ENCODE data around the gene RNF213.
"Not testable (repeated sequence)": the region's sequence is repeated elsewhere in the genome, so short reads cannot be mapped to it uniquely, and the experiment has no call there.

Gene RNF213

DNA sequence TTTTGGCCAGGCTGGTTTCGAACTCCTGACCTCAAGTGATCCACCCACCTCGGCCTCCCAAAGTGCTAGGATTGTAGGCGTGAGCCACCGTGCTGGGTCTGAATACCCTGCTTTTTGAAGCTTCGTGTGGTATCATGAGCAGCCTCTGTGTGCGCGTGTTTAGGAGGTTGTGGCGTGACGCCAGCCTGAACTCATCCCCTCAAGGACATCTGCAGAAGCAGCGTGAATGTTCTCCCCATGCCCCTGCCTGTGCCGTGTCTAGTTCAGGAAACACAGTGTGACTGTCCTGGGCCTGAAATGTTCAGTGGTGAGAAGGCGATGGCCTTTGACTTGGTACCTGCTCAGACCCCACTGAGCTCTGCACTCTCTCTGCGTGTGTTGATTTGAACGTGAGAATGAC is 35.6 kb downstream of the RNF213 start:
- no peak for DNase-seq

DNA sequence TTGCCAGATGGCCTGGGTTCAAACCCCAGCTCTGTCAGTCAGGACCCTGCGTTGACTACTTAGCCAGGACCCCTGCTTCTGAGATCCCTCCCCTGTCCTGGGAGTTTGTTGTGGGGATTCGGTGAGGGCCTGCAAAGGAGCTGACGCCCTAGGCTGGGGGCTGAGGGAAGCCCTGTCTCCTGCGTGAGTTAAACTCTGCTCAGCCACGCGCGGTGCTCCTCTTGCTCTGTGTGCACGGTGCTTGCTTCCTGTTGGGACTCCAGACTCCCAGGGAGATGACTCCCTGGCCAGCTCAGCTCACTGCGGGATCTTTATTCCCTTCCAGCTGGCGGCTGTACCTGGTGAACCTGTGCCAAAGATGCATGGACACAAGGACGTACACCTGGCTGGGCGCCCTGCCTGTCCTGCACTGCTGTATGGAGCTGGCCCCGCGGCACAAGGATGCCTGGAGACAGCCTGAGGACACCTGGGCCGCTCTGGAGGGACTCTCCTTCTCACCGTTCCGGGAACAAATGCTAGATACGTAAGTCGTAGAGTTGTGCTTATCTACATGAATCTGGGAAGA is 37.4 kb downstream of the RNF213 start:
- no peak for DNase-seq

DNA sequence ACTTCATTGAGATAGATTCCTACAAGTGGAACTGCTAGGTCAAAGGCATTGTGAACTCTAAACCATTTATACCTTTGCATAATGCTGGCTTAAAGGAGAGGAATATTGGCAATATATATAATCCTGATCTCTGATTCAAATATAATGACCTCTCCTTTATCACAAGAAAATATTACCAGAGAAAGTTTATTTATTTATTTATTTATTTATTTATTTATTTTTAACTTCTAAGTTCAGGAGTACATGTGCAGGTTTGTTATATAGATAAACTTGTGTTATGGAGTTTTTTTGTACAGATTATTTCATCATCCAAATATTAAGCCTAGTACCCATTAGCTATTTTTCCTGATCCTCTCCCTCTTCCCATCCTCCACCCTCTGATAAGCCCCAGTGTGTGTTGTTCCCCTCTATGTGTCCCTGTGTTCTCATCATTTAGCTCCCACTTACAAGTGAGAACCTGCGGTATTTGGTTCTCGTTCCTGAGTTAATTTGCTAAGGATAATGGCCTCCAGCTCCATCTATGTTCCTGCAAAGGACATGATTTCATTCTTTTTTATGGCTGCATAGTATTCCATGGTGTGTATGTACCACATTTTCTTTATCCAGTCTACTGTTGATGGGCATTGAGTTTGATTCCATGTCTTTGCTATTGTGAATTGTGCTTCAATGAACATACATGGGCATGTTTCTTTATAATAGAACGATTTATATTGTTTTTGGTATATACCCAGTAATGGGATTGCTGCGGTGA is 38.9 kb downstream of the RNF213 start:
- not testable (repeated sequence) for DNase-seq

DNA sequence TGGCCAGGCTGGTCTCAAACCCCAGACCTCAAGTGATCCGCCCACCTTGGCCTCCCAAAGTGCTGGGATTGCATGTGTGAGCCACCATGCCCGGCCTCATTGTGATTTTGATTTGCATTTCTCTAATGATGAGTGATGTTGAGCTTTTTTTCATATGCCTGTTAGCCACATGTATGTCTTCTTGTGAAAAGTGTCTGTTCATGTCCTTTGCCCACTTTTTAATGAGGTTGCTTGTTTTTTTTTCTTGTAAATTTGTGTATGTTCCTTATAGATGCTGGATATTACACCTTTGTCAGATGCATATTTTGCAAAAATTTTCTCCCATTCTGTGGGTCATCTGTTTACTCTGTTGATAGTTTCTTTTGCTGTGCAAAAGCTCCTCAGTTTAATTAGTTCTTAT is 40.1 kb downstream of the RNF213 start:
- not testable (repeated sequence) for DNase-seq

DNA sequence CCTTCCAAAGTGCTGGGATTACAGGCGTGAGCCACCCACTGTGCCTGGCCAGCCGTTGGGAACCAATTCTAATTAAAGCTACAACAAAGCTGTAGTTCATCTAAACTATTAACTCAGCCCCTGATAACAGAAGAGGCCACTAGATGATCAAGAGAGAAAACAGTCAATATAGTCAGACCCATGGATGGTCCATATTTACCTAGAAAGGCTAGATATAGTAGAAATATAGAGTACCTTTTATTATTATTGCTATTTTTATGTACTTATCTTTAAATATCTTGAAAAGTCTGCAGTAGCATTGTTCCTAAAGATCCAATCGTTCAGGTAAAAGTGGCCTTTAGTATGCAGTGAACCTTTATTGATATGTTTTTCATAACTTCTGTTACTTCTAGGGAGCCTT is 43.2 kb downstream of the RNF213 start:
- DNase-seq = no peak

DNA sequence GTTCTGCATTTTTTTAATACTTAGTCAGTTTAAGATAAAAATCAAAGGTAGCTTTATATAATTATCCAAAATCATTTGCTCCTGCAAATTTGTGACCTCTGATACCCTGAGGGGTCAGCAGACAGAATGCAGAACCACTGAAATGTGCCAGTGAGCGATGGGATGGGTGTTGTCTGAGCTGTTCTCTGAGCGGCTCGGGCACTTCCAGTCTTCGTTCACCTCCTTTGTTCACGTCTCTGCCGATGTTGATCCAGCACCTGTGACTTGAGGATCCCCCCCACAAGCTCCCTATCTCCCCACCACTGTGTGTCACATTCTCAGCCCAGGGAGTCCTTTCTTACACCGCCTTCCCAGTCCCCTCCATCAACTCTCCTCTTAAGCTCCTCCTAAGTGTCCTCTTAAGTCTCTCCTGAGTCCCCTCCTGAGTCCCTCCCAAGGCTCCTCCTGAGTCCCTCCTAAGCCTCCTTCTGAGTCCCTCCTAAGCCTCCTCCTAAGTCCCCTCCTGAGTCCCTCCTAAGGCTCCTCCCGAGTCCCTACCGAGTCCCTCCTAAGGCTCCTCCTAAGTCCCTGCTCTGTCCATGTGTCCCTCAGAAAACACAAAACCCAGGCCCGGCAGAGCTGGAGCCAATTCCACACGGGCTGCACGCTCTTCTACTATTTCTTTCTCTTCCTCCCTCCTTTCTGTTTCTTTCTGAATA is 47.5 kb downstream of the RNF213 start:
- no peak for DNase-seq

DNA sequence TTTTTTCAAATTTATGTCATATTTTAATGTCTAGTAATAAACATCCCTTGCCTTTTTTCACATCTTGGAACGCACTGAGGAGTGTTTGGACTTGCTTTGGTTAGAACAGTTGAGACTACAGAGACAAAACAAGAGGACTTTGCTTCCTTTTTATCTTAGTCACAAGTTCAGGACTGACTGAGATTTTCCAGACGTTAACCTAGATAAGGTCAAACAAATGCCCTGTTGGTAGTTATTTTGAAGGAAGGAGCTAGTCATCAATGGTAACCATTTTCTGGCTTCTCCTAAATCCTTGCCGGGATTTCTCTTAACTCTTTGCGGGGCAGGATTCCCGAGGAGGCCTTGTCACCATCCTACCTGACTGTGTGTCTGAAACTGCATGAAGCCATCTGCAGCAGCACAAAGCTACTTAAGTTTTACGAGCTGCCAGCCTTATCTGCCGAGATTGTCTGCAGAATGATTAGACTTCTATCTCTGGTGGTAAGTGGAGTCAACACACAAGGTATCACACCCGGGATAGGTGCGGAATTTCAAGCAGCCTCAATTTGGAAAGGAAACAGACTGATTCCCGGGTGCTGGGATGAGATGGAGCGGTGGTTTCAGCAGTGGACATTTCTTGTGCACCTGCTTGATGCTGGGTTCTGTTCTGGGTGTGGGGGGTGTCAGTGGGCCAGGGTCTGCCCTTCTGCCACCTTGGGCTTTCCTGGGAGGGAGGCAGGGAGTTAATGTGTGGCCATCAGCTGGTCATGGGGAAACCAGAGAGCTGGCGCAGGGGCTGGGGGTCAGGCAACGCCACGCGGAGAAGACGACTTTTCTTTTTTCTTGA is 48.3 kb downstream of the RNF213 start:
- DNase-seq = no peak

DNA sequence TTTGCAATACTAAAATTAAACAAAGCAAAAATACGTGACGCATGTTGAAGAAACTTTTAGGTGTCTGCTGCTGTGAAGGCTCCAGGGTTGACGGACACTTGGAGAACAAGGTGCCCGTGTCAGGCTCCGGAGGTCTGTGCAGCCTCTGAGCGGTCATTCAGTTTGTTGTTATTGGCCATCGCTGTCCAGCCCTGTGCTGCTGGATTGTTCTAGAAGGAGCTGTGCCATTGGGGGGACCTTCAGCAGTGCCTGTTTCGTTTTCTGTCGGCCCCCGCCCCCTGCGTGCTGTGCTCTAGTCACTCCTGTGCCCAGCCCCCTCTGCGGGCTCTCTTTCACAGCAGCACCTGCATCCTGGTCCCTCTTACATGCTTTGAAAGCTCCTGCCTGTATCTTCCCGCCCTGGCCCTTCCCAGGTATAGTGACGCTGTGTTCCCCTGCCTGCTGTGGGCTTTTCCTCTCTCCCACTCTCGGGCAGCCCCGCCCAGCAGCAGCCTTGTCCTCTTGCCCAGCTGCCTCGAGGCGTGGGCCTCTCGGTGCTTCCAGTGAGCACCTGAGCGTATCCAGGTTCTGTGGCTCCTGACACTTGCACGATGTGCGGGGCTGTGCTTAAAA is 50.7 kb downstream of the RNF213 start:
- no peak for DNase-seq

DNA sequence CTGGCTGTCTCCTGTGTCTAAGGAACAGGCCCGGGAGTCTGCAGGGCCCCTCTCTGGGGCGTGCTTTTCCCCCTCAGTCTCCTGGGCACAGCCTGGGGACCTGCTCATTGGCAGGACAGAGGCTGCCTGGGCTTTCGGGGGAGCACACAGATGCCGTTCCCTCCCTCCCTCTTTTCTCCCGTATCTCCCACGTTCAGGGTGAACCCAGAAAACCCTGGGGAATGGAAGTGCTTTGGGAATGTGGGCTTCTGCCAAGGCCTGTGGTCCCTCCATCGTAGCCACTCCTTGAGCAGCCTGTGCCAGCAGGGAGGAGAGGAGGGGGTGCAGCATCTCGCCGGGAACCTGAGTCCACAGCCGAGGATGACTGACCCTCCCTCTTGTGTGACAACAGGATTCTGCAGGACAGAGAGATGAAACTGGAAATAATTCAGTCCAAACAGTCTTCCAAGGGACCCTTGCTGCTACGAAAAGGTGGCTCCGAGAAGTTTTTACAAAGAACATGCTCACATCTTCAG is 52.0 kb downstream of the RNF213 start:
- DNase-seq = no peak

DNA sequence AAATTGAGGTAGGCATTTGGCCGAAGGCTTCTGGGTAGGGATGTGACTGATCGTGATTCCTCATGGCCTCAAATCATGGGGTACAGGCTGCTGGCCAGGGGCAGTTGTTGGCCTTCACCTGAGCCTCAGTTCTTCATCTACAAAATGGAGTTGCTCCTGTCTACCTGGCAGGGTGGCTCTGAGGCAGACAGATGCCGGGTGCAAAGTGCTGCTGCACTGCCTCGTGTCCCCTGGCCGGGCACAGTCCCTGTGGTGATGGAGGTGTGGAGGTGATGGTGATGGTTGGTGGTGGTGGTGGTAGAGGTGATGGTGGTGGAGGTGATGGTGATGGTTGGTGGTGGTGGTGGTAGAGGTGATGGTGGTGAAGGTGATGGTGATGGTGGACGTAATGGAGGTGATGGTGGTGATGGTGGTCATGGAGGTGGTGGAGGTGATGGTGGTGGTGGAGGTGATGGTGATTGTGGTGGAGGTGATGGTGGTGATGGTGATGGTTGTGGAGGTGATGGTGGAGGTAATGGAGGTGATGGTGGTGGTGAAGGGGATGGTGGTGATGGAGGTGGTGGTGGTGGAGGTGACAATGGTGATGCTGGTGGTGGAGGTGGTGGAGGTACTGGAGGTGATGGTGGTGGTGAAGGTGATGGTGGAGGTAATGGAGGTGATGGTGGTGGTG is 52.6 kb downstream of the RNF213 start:
- no peak for DNase-seq

DNA sequence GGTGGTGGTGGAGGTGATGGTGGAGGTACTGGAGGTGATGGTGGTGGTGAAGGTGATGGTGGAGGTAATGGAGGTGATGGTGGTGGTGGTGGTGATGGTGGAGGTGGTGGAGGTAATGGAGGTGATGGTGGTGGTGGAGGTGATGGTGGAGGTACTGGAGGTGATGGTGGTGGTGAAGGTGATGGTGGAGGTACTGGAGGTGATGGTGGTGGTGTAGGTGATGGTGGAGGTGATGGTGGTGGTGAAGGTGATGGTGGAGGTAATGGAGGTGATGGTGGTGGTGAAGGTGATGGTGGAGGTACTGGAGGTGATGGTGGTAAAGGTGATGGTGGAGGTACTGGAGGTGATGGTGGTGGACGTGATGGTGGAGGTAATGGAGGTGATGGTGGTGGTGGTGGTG is 53.3 kb downstream of the RNF213 start:
- DNase-seq = not testable (repeated sequence)

DNA sequence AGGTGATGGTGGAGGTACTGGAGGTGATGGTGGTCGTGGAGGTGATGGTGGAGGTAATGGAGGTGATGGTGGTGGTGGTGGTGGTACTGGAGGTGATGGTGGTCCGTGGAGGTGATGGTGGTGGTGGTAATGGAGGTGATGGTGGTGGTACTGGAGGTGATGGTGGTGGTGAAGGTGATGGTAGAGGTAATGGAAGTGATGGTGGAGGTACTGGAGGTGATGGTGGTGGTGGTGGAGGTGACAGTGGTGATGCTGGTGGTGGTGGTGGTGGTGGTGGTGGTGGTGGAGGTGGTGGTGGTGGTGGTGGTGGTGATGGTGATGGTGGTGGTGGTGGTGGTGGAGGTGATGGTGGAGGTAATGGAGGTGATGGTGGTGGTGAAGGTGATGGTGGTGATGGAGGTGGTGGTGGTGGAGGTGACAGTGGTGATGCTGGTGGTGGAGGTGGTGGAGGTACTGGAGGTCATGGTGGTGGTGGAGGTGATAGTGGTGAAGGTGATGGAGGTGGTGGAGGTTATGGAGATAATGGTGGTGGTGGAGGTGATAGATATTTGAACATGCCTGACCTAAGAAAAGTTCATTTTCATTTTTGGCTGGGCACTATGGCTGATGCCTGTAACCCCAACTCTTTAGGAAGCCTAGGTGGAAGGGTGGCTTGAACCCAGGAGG is 55.0 kb downstream of the RNF213 start:
- DNase-seq = no peak

DNA sequence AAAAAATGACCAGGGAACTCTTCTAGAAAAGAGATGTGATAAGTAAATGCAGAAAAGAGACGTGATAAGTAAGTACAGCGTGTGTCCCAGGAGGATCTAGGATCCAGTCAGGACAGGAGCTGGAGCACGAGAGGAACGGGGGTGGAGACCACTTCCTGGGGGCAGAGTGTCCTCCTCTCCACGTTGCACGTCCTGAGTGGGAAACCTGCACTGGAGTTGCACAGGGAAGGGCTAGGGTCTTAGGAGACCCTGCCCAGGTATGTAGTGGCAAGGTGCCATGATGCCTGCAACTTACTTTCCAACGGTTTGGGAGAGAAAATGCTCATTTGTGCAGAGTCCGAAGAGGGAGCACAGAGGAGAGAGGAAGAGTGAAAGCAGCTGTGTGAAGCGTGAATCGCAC is 55.8 kb downstream of the RNF213 start:
- DNase-seq = no peak

DNA sequence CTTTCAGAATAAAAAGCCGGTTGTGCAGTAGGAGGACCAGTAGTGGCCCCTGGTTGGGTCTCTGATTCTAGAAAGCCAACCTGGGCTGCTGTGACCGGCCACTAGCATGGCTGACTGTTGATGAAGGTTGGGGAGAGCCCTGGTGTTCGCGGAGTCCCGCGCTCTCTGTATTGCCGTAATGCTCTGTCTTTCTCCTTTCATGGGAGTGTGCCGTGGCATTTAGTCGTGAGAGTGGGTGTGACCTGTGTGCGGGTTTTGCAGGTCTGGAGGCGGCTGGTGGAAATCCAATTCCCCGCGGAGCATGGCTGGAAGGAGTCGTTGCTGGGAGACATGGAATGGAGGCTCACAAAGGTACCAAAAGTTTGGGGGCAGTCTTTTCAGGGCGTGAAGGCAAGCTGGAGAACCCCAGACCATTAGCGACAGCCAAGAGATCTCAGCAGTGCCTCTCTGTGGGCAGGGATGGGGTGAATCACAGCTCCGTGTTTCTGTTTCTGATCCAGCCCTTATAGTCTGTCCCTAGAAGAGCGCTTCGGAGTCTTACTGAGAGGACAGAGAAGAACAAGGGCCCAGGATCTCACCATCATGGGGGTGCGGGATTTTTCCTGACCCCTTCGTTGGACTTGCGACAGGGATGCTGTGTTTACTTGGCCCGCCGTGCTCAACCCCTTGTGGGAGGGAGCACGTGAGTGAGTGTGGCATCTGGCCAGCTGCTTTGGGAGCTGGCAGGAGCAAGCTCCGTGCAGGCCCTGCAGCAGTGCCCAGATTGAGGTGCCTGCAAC is 56.5 kb downstream of the RNF213 start:
- DNase-seq = no peak

DNA sequence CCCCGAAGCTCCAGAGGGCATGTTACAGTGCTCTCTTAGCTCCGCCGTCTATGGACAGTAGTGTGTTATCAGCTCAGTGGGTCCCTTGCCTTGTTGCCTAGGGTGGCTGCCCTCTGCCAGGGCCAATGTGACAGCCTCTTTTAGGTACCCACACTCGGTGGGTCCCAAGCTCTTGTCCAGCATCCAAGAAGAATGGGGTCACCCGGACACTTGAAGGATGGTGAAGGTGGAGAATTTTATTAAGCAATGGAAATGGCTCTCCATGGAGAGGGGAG is 57.0 kb downstream of the RNF213 start:
- DNase-seq = no peak

DNA sequence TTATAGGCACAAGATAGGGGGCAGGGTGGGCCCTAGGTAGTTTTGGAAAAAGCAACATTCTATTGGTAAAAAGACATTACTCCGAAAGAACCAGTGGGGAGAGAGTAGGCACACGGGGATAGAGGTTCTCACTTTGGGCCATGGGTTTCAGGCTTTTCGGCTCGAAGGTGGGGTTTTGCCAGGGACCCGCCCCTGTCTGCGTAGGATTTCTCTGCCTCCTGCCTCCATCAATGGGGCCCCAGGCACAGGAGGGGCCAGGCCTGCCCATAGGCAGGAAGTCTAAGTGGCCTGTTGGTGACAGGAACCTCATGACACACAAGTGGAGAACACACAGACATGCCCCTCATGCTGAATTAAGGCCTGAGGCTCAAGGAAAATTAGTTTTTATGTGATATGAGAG is 57.5 kb downstream of the RNF213 start:
- DNase-seq = no peak

DNA sequence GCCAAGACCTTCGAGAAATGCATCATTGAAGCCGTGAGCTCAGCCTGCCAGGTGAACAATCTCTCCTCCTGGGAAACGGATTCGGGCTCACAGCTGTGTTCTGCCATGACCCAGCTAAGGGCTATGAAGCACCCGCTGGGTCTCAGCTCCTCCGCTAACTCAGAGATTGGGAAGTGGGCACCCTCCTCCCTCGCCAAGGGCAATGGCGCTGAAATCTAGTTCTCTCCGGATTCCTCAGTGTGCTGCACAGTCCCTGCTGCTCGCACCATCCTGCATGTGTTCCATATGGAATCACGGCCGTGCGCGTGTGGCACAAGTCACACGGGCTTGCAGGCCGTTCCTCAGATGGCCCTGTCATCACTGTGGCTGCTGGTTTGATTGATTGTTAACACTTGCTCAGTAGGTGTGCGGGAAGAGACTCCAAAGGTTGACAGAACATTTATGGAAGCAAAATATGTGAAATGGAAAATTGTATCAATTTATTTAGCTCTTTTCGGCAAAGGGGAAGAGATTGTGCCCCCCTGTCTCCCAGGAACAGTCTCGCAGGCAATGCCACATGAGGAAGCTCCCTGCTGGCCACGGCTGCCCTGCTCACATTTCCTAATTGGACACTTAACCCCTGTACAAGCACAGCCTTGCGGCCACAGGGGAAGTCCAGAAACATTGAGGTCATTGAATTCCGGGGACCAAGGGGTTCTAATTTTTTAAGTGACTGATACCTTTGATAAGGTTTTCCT is 58.8 kb downstream of the RNF213 start:
- DNase-seq = no peak

DNA sequence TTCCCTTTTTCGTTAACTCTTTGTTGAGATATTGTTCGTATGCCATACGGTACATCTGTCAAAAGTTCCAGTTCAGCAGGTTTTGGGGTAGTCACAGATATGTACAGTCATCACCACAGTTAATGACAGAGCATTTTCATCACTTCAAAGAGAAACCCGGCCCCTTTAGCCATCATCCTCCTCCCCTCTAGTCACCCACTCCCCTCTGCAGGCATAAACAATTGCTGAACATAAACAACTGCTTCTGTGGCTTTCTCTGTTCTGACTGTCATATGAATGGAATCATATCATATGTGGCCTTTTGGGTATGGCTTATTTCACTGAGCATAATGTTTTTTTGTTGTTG is 59.3 kb downstream of the RNF213 start:
- DNase-seq = no peak

DNA sequence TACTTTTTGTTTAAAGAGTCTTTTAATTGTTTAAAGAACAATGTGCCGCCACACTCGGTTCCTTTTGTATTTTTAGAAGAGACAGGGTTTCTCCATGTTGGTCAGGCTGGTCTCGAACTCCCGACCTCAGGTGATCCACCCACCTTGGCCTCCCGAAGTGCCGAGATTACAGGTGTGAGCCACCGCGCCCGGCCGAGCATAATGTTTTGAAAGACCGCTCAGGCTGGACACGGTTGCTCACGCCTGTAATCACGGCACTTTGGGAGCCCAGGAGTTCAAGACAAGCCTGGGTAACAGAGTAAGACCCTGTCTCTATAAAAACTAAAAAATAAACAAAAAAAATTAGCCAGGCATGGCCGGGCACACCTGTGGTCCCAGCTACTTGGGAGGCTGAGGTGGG is 59.8 kb downstream of the RNF213 start:
- DNase-seq = no peak

DNA sequence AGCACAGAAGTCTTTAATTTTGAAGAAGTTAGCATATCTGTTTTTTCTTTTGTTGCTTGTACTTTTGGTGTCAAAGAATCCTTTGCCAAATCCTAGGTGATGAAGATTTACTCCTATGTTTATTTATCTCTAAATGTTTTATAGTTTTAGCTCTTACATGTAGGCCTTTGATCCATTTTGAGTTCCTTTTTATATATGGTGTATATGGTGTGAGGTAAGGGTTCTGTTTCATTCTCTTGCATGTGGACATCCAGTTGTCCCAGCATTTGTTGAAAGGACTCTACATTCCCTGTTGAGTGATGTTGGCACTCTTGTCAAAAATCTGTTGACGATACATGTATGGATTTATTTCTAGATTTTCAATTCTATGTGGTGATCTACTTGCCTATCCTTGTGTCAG is 62.2 kb downstream of the RNF213 start:
- no peak for DNase-seq

DNA sequence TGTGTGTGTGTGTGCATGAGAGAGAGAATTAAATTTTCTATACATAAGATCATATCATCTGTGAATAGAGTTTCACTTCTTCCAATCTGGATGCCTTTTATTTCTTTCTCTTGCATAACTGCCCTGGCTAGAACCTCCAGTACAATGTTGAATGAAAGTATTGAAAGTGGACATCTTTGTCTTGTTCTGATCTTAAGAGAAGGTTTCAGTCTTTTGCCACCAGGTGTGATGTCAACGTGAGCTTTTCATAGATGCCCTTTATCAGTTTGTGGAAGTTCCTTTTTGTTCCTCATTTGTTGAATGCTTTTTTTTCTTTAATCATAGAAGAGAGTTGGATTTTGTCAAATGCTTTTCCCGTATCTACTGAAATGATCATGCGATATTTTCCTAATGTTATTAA is 63.3 kb downstream of the RNF213 start:
- no peak for DNase-seq

Measured in fibroblast of upper back skin (primary cell).